Measurements from ENCODE around the gene DNAH5. TPM values are rescaled to one million over a fixed set of nuclear protein-coding genes. Genes with fewer than 3 reads are reported as not detected.

DNAH5 gene
- total and polyA plus RNA-seq, 2 donors (not counting 3 experiments of a cell fraction or from before 2014, with no cell fraction given) = 0.23 to 1.7 TPM

- Histone ChIP-seq H3K4me2 (ENCODE audit: insufficient read depth, low read length) (no peak overlapping the region), H4K20me1 (replicated peaks; ENCODE audit: control insufficient read depth, extremely low read depth, insufficient read depth, low read length) (no peaks in the 10 kb centered on the region), H3K79me2 (ENCODE audit: control insufficient read depth, insufficient read depth, low read length) (no peaks in the 10 kb centered on the region), H3K4me1 (ENCODE audit: control insufficient read depth, extremely low read depth, insufficient read depth, low read length) (no peaks in the 10 kb centered on the region), H3K36me3 (ENCODE audit: control insufficient read depth in 2 of 2, extremely low read depth in 1 of 2, insufficient read depth in 2 of 2, low read length in 2 of 2) (no peaks in the 10 kb centered on the region), H3K9ac (replicated peaks; ENCODE audit: extremely low read depth, insufficient read depth, low read length) (no peak overlapping the region), H3K27ac (ENCODE audit: insufficient read depth, low read depth, low read length) (no peak overlapping the region), H2AFZ (ENCODE audit: low read depth, low read length) (no peak overlapping the region), H3K9me3 (replicated peaks; ENCODE audit: control insufficient read depth, insufficient read depth, low read length) (no peaks in the 10 kb centered on the region), H3K9me1 (replicated peaks; ENCODE audit: control insufficient read depth, extremely low read depth, insufficient read depth, low read length) (no peaks in the 10 kb centered on the region), H3K4me3 (replicated peaks in 1 of 3; ENCODE audit: insufficient read depth in 1 of 3, low read depth in 1 of 3, low read length in 3 of 3) (no peak overlapping the region), H3K27me3 (ENCODE audit: control insufficient read depth in 2 of 2, insufficient read depth in 2 of 2, low read length in 2 of 2) (no peaks in the 10 kb centered on the region)
- intact Hi-C loops (cut with micrococcal nuclease) (no loop called here), dilution Hi-C loops (cut with MboI; ENCODE audit: extremely low pct_ligation_motif_present, low sequenced_read_pairs) (no loop called here)
- CTCF ChIA-PET = no interaction called here
- BruUV-seq (replicated peaks) = no TSS peak
- FAIRE-seq (no peak), DNase-seq (ENCODE audit: low read depth, low spot score) (no peak)
- POLR2A ChIA-PET = no interaction called here
- no peak for TF ChIP-seq POLR2AphosphoS5 (IDR thresholded peaks at IDR 0.05; ENCODE audit: insufficient read depth, low read depth, low read length)
- TF ChIP-seq, protein P1, sequence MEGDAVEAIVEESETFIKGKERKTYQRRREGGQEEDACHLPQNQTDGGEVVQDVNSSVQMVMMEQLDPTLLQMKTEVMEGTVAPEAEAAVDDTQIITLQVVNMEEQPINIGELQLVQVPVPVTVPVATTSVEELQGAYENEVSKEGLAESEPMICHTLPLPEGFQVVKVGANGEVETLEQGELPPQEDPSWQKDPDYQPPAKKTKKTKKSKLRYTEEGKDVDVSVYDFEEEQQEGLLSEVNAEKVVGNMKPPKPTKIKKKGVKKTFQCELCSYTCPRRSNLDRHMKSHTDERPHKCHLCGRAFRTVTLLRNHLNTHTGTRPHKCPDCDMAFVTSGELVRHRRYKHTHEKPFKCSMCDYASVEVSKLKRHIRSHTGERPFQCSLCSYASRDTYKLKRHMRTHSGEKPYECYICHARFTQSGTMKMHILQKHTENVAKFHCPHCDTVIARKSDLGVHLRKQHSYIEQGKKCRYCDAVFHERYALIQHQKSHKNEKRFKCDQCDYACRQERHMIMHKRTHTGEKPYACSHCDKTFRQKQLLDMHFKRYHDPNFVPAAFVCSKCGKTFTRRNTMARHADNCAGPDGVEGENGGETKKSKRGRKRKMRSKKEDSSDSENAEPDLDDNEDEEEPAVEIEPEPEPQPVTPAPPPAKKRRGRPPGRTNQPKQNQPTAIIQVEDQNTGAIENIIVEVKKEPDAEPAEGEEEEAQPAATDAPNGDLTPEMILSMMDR (IDR thresholded peaks at IDR 0.05; ENCODE audit: extremely low read depth in 1 of 2, insufficient read depth in 1 of 2, low read depth in 1 of 2, low read length in 2 of 2) = no peak
- TF ChIP-seq JUN (IDR thresholded peaks at IDR 0.05; ENCODE audit: borderline replicate concordance, insufficient read depth, insufficient read length, low read depth) = no peak
- TF ChIP-seq POLR2A (IDR thresholded peaks at IDR 0.05; ENCODE audit: low read depth, low read length) = no peak
- TF ChIP-seq EZH2 (IDR thresholded peaks at IDR 0.05; ENCODE audit: borderline replicate concordance, low read depth, low read length, severe bottlenecking) = no peak
- TF ChIP-seq FOS (IDR thresholded peaks at IDR 0.05; ENCODE audit: borderline replicate concordance, insufficient read depth, low read length) = no peak
- TF ChIP-seq, protein P2, sequence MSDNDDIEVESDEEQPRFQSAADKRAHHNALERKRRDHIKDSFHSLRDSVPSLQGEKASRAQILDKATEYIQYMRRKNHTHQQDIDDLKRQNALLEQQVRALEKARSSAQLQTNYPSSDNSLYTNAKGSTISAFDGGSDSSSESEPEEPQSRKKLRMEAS (IDR thresholded peaks at IDR 0.05; ENCODE audit: insufficient read depth, insufficient read length) = no peak
- no peak for TF ChIP-seq MYC (IDR thresholded peaks at IDR 0.05; ENCODE audit: low read depth, low read length)
- no peak for TF ChIP-seq GATA2 (IDR thresholded peaks at IDR 0.05; ENCODE audit: insufficient read depth, insufficient read length, low read depth, low read length)
These were observed 236.1 kb downstream of the DNAH5 start for GRCh38 chr5:13708432-13708831.

All from endothelial cell of umbilical vein (primary cell).